ENCODE data around the gene CARS1.
A peak's percentile ranks its signal among the peaks of the same experiment; 100 is the strongest.

The CARS1 gene

DNA sequence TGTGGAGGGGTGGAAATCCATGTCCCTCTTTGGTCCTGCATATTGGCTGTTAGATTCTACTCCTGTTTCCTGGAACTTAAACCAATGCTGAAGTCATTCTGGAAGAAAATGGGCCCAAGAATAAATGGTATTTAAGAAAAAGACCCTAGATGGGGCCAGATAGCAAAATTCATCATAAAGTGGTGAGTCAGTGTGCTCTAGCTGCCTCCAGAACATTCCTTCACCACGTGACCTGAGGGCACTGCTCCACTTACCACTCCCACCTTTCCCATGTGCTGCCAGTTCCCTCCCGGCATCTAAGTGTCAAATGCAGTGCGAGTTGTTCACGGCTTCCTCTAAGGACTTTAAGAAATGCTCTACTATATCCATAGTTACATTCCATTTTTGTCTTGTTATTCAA is 34.2 kb downstream of the CARS1 start:
- Histone ChIP-seq H3K27me3 (ENCODE audit: control insufficient read depth, insufficient read depth, low read length) (no peaks in the 10 kb centered on the region), H3K9ac (ENCODE audit: low read depth, low read length) (peak overlapping the region; percentile 23), H3K9me3 (replicated peaks; ENCODE audit: low read length) (no peaks in the 10 kb centered on the region), H3K4me1 (ENCODE audit: control insufficient read depth, insufficient read depth, low read length) (peaks cover 23% of the 10 kb centered on the region), H3K4me2 (ENCODE audit: low read length) (peak overlapping the region; percentile 42), H3K4me3 (ENCODE audit: low read length) (peak overlapping the region; percentile 26), H3K36me3 (ENCODE audit: insufficient read depth, low read length) (peaks cover 54% of the 10 kb centered on the region)

DNA sequence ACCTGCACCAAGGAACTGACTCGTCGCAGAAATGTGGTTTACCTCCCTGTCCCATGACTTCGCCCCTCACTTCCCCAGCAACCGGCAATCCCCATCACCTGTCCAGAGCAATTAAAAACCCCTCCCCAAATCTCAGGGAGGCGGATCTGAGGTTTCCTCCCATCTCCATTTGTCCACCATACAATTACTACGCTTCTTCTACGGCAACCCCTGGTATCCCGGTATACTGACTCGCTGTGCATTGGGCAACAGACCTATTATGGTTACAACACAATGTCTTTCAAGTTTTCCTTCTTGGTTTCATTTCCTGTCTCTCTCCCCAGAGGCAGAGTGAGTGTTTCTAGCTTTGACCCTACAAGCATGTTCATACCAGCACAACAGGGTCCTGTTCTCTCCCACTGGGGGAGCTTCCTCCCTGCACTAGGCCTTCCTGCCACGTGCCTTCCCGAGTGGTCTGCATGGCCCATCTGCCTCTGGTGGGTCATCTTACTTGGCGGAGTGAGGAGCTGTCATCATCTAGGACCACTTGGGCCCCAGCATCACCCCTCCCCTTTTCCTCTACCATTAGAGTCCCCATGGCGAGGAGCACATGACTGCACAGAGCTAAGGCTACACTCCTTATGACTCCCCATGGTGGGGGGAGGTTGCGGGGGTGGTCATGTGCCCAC is 34.8 kb downstream of the CARS1 start:
- Histone ChIP-seq H3K4me2 (ENCODE audit: low read length) (peak overlapping the region; percentile 42), H3K36me3 (ENCODE audit: insufficient read depth, low read length) (peaks cover 59% of the 10 kb centered on the region), H3K4me3 (ENCODE audit: low read length) (peak overlapping the region; percentile 26), H3K9me3 (replicated peaks; ENCODE audit: low read length) (no peaks in the 10 kb centered on the region), H3K9ac (ENCODE audit: low read depth, low read length) (peak overlapping the region; percentile 23), H3K4me1 (ENCODE audit: control insufficient read depth, insufficient read depth, low read length) (peaks cover 23% of the 10 kb centered on the region), H3K27me3 (ENCODE audit: control insufficient read depth, insufficient read depth, low read length) (no peaks in the 10 kb centered on the region)

DNA sequence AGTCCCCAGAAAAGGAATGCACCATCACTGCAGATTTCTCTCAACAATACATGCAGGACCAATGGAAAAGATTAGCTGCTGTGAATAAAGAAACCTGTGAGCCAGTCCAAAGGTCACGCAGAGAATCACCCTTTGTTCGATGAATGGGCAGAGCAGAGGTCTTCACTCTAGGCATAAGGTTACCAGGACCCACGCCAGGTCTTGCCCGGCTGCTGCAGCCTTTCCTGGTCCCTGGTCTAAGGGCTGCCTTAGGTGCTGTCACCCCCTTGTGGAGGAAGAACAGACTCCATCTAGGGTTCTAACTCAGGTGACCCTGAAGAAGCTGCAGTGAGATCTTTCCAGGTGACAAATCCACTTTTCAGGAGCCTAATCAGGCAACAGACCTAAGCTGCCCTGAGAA is 36.1 kb downstream of the CARS1 start:
- Histone ChIP-seq H3K36me3 (ENCODE audit: insufficient read depth, low read length) (peaks cover 58% of the 10 kb centered on the region), H3K9ac (ENCODE audit: low read depth, low read length) (no peak overlapping the region), H3K4me1 (ENCODE audit: control insufficient read depth, insufficient read depth, low read length) (peaks cover 23% of the 10 kb centered on the region), H3K27me3 (ENCODE audit: control insufficient read depth, insufficient read depth, low read length) (no peaks in the 10 kb centered on the region), H3K4me3 (ENCODE audit: low read length) (no peak overlapping the region), H3K4me2 (ENCODE audit: low read length) (no peak overlapping the region), H3K9me3 (replicated peaks; ENCODE audit: low read length) (no peaks in the 10 kb centered on the region)

DNA sequence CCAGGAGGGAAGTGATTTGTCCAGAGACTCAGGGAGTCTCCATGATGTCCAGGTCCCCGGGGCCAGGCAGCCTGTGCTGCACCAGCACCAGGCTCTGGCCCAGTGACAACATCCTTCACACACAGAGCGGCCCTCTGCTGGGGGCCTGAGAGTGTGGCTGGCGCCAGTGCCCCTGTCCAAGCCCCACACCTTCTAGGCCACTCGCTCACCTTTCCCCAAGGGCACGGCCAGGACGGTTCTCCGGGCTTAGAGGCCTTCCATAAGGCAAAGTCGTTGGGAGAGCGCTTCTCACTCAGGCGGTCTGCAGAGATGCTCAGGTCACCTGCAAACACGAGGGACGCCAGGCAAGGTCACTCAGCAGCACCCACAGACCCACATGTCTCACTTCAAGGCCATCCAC is 37.2 kb downstream of the CARS1 start:
- H3K36me3 ChIP-seq (ENCODE audit: insufficient read depth, low read length): peaks cover 60% of the 10 kb centered on the region
- H3K4me1 ChIP-seq (ENCODE audit: control insufficient read depth, insufficient read depth, low read length): peaks cover 25% of the 10 kb centered on the region

DNA sequence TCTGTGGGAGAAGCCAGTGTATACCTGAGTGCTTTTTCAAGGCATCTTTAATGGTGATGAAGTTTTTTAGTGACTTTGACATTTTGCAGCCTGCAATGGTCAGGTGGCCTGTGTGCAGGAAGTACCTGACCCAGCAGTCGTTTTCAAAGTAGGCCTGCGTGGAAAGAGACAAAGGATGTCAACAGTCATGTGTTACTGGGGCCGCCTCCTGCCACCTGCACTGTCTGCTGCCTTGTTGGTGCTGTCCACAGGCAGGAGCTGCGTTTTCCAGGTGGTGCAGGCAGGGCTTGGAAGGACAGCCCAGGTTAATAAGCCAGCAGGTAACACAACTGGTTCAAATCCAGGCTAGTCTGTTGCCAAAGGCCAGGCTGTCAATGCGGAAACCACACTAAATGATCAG is 38.6 kb downstream of the CARS1 start:
- Histone ChIP-seq H3K4me3 (ENCODE audit: low read length) (no peak overlapping the region), H3K27me3 (ENCODE audit: control insufficient read depth, insufficient read depth, low read length) (no peaks in the 10 kb centered on the region), H3K4me1 (ENCODE audit: control insufficient read depth, insufficient read depth, low read length) (peaks cover 38% of the 10 kb centered on the region), H3K9me3 (replicated peaks; ENCODE audit: low read length) (no peaks in the 10 kb centered on the region), H3K4me2 (ENCODE audit: low read length) (no peak overlapping the region), H3K36me3 (ENCODE audit: insufficient read depth, low read length) (peaks cover 66% of the 10 kb centered on the region), H3K9ac (ENCODE audit: low read depth, low read length) (no peak overlapping the region)

More for the DNA sequence above, 37.2 kb downstream of the CARS1 start:
- Histone ChIP-seq H3K9me3 (replicated peaks; ENCODE audit: low read length) (no peaks in the 10 kb centered on the region), H3K4me3 (ENCODE audit: low read length) (no peak overlapping the region), H3K4me2 (ENCODE audit: low read length) (no peak overlapping the region), H3K27me3 (ENCODE audit: control insufficient read depth, insufficient read depth, low read length) (no peaks in the 10 kb centered on the region), H3K9ac (ENCODE audit: low read depth, low read length) (no peak overlapping the region)

DNA sequence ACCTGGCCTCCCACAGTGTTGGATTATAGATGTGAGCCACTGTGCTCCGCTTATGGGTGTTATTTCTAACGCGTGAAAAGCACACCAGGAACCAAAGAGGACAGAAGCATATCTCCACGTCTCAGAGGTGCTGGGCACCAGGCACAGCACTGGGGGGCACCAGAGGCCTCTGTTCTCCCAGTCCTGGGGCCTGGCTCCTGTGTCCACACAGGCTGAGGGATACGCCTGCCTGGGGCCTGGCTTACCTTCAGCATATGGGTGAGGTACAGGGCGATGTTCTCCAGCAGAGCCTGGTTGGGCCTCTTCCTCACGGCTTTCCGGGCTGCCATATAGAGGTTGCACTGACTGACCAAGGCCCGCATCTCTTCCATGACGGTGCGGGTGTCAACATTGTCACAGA is 40.4 kb downstream of the CARS1 start:
- Histone ChIP-seq H3K27me3 (ENCODE audit: control insufficient read depth, insufficient read depth, low read length) (no peaks in the 10 kb centered on the region), H3K4me1 (ENCODE audit: control insufficient read depth, insufficient read depth, low read length) (peaks cover 29% of the 10 kb centered on the region), H3K9ac (ENCODE audit: low read depth, low read length) (no peak overlapping the region), H3K4me3 (ENCODE audit: low read length) (no peak overlapping the region), H3K9me3 (replicated peaks; ENCODE audit: low read length) (no peaks in the 10 kb centered on the region), H3K36me3 (ENCODE audit: insufficient read depth, low read length) (peaks cover 72% of the 10 kb centered on the region), H3K4me2 (ENCODE audit: low read length) (no peak overlapping the region)

DNA sequence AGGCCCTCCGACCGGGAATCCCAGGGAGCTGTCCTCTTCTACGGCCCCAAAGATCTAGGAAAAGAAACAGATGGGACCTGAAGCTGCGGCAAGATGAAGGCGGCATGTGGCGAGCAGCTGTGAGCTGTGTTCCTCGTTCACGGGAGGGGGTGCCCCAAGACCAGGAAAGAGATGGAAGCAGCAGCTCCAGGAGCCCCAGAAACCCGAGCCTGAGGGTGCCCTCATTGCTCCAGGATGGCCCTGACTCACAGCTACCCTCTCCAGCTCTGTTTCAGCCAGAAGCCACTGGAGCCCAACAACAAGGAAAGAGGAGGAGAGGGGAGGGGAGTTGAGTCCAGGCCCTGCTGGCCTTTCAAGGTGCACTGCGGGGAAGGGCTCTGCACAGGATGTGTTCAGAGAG is 41.4 kb downstream of the CARS1 start:
- Histone ChIP-seq H3K9me3 (replicated peaks; ENCODE audit: low read length) (no peaks in the 10 kb centered on the region), H3K4me3 (ENCODE audit: low read length) (no peak overlapping the region), H3K27me3 (ENCODE audit: control insufficient read depth, insufficient read depth, low read length) (no peaks in the 10 kb centered on the region), H3K36me3 (ENCODE audit: insufficient read depth, low read length) (peaks cover 76% of the 10 kb centered on the region), H3K9ac (ENCODE audit: low read depth, low read length) (no peak overlapping the region), H3K4me1 (ENCODE audit: control insufficient read depth, insufficient read depth, low read length) (peaks cover 25% of the 10 kb centered on the region), H3K4me2 (ENCODE audit: low read length) (no peak overlapping the region)

DNA sequence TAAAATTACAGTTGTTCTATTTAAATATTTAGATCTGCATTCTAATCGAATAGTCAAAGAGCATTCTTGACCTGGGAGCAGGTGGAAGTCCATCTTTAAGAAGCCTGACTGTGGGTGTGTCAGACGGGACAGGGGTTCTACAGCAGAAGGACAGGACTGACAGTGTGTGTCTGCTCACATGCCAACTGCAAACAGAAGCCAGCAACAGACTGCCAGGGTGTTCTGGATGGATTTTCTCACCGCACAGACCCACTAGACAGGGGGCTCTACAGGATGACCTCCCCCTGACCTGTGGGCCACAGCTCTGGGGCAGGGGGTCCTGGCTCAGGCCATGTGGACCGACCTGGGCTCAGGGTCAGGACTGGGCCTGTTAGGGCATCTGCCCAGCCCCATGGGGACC is 42.3 kb downstream of the CARS1 start:
- H3K4me1 ChIP-seq (ENCODE audit: control insufficient read depth, insufficient read depth, low read length): peaks cover 23% of the 10 kb centered on the region
- H3K9me3 ChIP-seq (replicated peaks; ENCODE audit: low read length): no peaks in the 10 kb centered on the region
- H3K27me3 ChIP-seq (ENCODE audit: control insufficient read depth, insufficient read depth, low read length): no peaks in the 10 kb centered on the region
- H3K4me2 ChIP-seq (ENCODE audit: low read length): no peak overlapping the region
- no peak overlapping the region for H3K9ac ChIP-seq (ENCODE audit: low read depth, low read length)
- peaks cover 76% of the 10 kb centered on the region for H3K36me3 ChIP-seq (ENCODE audit: insufficient read depth, low read length)
- no peak overlapping the region for H3K4me3 ChIP-seq (ENCODE audit: low read length)

DNA sequence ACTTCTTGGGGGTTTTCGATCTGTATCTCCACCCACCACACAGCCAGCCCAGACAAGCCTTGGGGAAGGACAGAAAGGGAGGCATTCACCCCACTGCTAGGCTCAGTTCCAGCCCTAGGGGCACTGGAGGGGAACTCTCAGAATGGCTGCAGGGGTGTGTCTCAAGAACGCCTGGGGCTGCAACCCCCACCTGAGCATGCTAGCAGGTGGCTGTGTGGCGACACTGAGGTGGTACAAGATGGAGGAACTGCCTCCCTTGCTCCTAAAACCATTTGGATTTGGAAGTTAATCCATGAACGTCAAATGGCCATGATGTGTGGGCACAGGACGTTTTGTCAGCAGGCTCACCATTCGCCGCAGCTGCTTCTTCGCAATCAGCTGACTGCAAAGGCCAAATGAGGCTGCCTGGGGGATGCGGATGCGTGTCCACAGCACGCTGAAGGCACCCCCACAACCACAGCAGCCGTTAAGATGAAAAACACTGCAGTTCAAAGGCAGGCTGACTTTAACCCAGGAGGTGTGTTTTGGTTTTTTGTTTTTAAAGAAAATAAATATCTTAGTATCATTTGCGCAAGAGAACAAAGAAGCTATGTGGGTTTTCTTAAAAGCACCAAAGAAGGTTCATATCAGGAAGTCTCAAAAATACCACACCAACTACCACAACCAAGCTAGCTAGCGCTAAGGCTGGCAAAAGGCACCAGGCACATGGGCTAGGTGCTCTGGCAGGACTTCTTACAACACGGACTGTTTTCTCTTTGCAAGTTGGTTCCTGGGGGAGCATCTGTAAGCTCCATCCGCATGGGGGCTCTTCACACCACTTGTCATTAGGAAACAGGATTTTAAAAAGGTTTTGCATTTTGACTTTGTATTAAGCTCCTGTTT is 42.9 kb downstream of the CARS1 start:
- Histone ChIP-seq H3K4me2 (ENCODE audit: low read length) (no peak overlapping the region), H3K9ac (ENCODE audit: low read depth, low read length) (no peak overlapping the region), H3K27me3 (ENCODE audit: control insufficient read depth, insufficient read depth, low read length) (no peaks in the 10 kb centered on the region), H3K36me3 (ENCODE audit: insufficient read depth, low read length) (peaks cover 80% of the 10 kb centered on the region), H3K9me3 (replicated peaks; ENCODE audit: low read length) (no peaks in the 10 kb centered on the region), H3K4me1 (ENCODE audit: control insufficient read depth, insufficient read depth, low read length) (peaks cover 23% of the 10 kb centered on the region), H3K4me3 (ENCODE audit: low read length) (no peak overlapping the region)

DNA sequence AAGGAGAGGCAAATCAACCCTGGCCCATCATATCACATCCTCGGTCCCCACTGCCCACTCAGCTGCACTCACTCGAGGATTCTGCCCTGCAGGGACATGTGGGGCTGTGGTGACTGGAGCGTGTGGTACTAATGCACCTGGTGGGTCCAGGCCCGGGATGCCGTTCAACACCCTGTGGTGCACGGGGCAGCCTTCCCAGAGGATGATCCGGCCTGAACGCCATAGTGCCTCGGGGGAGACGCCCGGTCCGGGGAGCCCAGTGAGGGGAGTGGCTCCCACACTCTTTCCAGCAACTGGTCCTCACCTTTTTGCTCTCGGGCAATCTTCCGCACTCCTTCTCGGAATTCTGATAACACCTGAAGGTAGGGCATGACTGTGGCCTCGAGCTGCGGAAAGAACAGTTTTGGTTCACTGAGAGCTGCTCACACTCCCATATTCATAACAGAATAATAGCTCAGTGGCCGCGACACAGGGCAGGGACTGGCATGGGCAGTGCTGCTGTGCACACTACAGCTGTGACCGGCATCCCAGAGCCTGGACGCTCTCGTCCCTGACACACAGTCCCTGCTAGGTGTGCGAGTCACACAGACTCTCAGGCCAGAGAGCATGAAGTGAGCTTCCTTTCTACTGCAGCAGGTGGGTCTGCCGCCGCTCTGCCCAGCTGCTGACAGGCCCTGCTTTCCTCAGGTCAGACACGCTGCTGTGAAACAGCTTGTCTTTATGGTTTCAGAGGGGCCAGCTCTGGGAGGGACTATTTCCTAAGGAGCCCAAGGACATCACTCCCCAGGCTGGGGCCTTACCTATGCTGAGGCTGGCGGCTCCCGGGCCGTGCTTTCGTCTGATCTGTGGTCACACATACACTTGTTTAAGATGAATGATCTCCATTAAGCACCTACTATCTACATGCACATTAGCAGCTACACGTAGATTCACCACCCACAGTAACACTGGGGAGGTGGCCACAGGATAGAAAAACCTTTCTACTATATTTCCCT is 45.0 kb downstream of the CARS1 start:
- H3K27me3 ChIP-seq (ENCODE audit: control insufficient read depth, insufficient read depth, low read length): no peaks in the 10 kb centered on the region
- H3K9me3 ChIP-seq (replicated peaks; ENCODE audit: low read length): no peaks in the 10 kb centered on the region
- H3K4me2 ChIP-seq (ENCODE audit: low read length): no peak overlapping the region
- H3K36me3 ChIP-seq (ENCODE audit: insufficient read depth, low read length): peaks cover 77% of the 10 kb centered on the region
- H3K4me1 ChIP-seq (ENCODE audit: control insufficient read depth, insufficient read depth, low read length): peaks cover 23% of the 10 kb centered on the region
- no peak overlapping the region for H3K9ac ChIP-seq (ENCODE audit: low read depth, low read length)
- H3K4me3 ChIP-seq (ENCODE audit: low read length): no peak overlapping the region
